MCF 10A (cell line): ENCODE data around the gene KIRREL3. TPM values are rescaled to one million over a fixed set of nuclear protein-coding genes. Genes with fewer than 3 reads are reported as not detected.

Experiments
- BruUV-seq: library from RNA; stranded (reverse); fragments of 400-500 nt; replicated peaks from 2 replicates; lab custom pipeline; 2021; lab: Mats Ljungman, UMichigan
- CTCF ChIA-PET: fragments of 300-600 bp; sonication (Branson Sonifier 250); formaldehyde crosslinking; extraction: SDS; loops from one replicate; lab custom pipeline; 2021; ENCODE audit warnings: antibody characterized with exemption, inconsistent platforms; lab: Yijun Ruan, JAX
- POLR2A ChIA-PET: fragments of 300-600, 350-650 bp; sonication (Branson Sonifier 250); formaldehyde crosslinking; extraction: SDS; loops from one replicate; lab custom pipeline; 2020; ENCODE audit warnings: antibody characterized with exemption, inconsistent platforms; lab: Yijun Ruan, JAX
- DNase-seq: peaks from one replicate; pipeline ENCODE4 v3.0.0-alpha.2; 2018; ENCODE audit not compliant: unreplicated experiment
- H3K27ac Mint-ChIP-seq: one replicate; pipeline ENCODE4 v1.8.0; 2022; ENCODE audit warnings: mild to moderate bottlenecking, low read depth, mixed read lengths; ENCODE audit not compliant: unreplicated experiment
- H3K27me3 Mint-ChIP-seq: one replicate; pipeline ENCODE4 v1.8.0; 2022; ENCODE audit warnings: mixed read lengths; ENCODE audit not compliant: insufficient read depth, unreplicated experiment
- H3K36me3 Mint-ChIP-seq: one replicate; pipeline ENCODE4 v1.8.0; 2022; ENCODE audit warnings: mild to moderate bottlenecking, moderate library complexity, mixed read lengths; ENCODE audit not compliant: insufficient read depth, unreplicated experiment
- H3K4me1 Mint-ChIP-seq: one replicate; pipeline ENCODE4 v1.8.0; 2022; ENCODE audit warnings: mixed read lengths; ENCODE audit not compliant: insufficient read depth, unreplicated experiment
- H3K4me3 Mint-ChIP-seq: one replicate; pipeline ENCODE4 v1.8.0; 2022; ENCODE audit warnings: mild to moderate bottlenecking, moderate library complexity, mixed read lengths; ENCODE audit not compliant: unreplicated experiment
- H3K9me3 Mint-ChIP-seq: one replicate; pipeline ENCODE4 v1.8.0; 2022; ENCODE audit warnings: mixed read lengths; ENCODE audit not compliant: unreplicated experiment
- CTCF ChIP-seq: fragments of 200-600 bp; IDR thresholded peaks from one replicate; pipeline ENCODE4 v1.8.0; 2022; ENCODE audit warnings: antibody characterized with exemption, mild to moderate bottlenecking; ENCODE audit not compliant: unreplicated experiment
- intact Hi-C: fragments of 100-400 bp; cut with micrococcal nuclease; formaldehyde crosslinking; loops from 2 replicates; pipeline ENCODE4 v1.14.1; 2022
- total RNA-seq: library from RNA; stranded (reverse); gene quantifications from 2 replicates; pipeline ENCODE4 v1.2.3, GENCODE V29; 2022

Gene KIRREL3
- total RNA-seq, 1 experiment from 2014 or later: not detected

DNA sequence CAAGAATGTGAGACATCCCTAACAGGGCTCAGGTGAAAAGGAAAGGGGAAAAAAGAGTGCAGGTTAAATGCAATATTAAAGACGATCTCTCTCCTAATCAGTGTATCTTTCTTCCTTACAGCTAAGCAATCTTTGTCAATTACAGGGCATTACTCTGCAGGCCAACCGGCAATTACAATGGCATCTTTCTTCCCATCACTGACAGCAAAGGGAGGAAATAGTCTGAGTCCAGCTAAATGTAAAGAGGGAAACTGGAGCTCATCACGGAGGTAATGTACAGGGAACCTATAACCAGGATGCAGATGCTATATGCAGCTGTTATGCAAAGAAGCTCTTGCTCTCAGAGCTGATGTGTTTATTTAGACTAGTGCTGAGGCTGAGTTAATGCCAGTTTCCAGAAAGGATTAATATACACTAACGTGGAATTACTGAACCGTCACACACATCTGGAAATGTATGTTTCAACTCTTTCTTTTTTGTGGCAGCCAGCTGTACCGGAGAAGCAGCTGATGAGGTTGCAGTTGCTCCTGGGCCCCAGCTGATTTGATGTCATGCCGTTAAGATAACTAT lies 121.6 kb downstream of the KIRREL3 start:
- CTCF ChIA-PET: no interaction called here
- BruUV-seq: no TSS peak

DNA sequence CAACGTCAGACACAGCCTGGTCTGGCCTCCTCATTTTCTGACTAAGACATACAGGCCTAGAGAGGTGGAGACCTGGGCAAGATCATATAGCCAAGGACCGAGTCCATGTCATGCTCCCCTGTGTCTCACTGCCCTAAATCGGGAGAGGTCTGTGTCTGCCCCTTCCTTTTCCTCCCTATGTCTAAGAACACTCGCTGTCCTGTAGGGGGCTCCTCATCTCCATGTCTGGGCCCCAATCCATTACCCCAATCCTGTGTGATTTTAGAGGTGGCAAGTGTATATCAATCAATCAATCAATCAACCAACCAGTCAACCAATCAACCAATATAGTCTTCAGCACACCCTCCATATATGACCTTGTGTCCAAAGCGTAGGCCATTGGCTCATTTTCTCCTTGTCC lies 125.7 kb downstream of the KIRREL3 start:
- no TSS peak for BruUV-seq
- no peak overlapping the region for H3K4me3 Mint-ChIP-seq
- DNase-seq: no peak
- intact Hi-C loops: no loop called here
- no peaks in the 10 kb centered on the region for H3K4me1 Mint-ChIP-seq
- CTCF ChIA-PET: no interaction called here
- H3K9me3 Mint-ChIP-seq: peaks cover 26% of the 10 kb centered on the region
- no peaks in the 10 kb centered on the region for H3K27me3 Mint-ChIP-seq
- POLR2A ChIA-PET: no interaction called here
- TF ChIP-seq CTCF: no peak
- H3K27ac Mint-ChIP-seq: no peak overlapping the region
- no peaks in the 10 kb centered on the region for H3K36me3 Mint-ChIP-seq

More for the DNA sequence above, 121.6 kb downstream of the KIRREL3 start:
- Mint-ChIP-seq H3K36me3 (no peaks in the 10 kb centered on the region), H3K4me3 (no peak overlapping the region), H3K4me1 (no peaks in the 10 kb centered on the region), H3K9me3 (peaks cover 14% of the 10 kb centered on the region), H3K27ac (no peak overlapping the region), H3K27me3 (no peaks in the 10 kb centered on the region)
- no peak for DNase-seq
- POLR2A ChIA-PET: interaction anchor here (0.6 kb wide), 1 partner anchor 467 kb away, joined by 3 read pairs; no protein-coding TSS in a partner anchor
- intact Hi-C loops: no loop called here
- TF ChIP-seq CTCF: no peak

DNA sequence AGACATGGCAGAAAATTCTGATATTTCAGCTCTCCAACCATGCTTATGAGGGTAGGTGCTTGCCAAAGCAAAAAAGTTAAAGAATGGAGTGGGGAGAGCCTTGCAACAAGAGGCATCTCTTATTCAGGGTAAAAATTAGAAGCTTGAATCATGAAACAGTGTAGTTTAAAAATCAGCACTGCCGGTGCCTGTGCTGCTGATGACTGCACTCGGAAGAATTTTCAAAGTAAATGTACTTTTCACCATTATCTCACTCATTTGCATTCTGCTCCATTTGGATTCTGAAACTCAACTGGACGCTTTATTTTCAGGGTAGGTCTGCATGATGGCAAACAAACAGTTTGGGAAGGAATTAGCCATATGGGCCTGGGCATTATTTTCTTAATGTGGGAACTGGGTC lies 126.3 kb downstream of the KIRREL3 start:
- no peaks in the 10 kb centered on the region for H3K4me1 Mint-ChIP-seq
- DNase-seq: no peak
- no peak for TF ChIP-seq CTCF
- intact Hi-C loops: no loop called here
- no peak overlapping the region for H3K27ac Mint-ChIP-seq
- no peak overlapping the region for H3K4me3 Mint-ChIP-seq
- H3K36me3 Mint-ChIP-seq: no peaks in the 10 kb centered on the region
- H3K27me3 Mint-ChIP-seq: no peaks in the 10 kb centered on the region
- BruUV-seq: no TSS peak
- ChIA-PET CTCF (no interaction called here), POLR2A (no interaction called here)
- H3K9me3 Mint-ChIP-seq: peaks cover 26% of the 10 kb centered on the region

GRCh38 chr11:126871792-126872191 lies 128.8 kb downstream of the KIRREL3 start:
- CTCF ChIA-PET: interaction anchor here (0.6 kb wide), 1 partner anchor 963 kb away, joined by 3 read pairs; no protein-coding TSS in a partner anchor
- BruUV-seq: no TSS peak
- TF ChIP-seq CTCF: no peak
- intact Hi-C loops: no loop called here
- Mint-ChIP-seq H3K9me3 (peaks cover 33% of the 10 kb centered on the region), H3K36me3 (no peaks in the 10 kb centered on the region), H3K27me3 (no peaks in the 10 kb centered on the region), H3K4me1 (no peaks in the 10 kb centered on the region), H3K27ac (no peak overlapping the region), H3K4me3 (no peak overlapping the region)
- POLR2A ChIA-PET: no interaction called here
- no peak for DNase-seq
